ENCODE results near the gene SENP8. TPM values are rescaled to one million over a fixed set of nuclear protein-coding genes. Genes with fewer than 3 reads are reported as not detected.
A peak's percentile ranks its signal among the peaks of the same experiment; 100 is the strongest.

SENP8 gene
- total and polyA plus RNA-seq, 12 donors = 1.8 to 8.8 (median 6.6) TPM

- peak; percentile 86 to 98 (median 93) for ATAC-seq
- TF ChIP-seq CTCF (IDR thresholded peaks at IDR 0.05) = peak; percentile 73 to 90 (median 85)
- Histone ChIP-seq H3K4me1 (peaks cover 0 to 12% (median 8%) of the 10 kb centered on the region in 9 donors), H3K27ac (peak overlapping the region in 7 of 10 donors; percentile 2 to 57 (median 30)), H3K4me3 (peak overlapping the region; percentile 27 to 64 (median 56)), H3K9me3 (no peaks in the 10 kb centered on the region), H3K36me3 (no peaks in the 10 kb centered on the region), H3K27me3 (no peaks in the 10 kb centered on the region)
- WGBS, 2 donors = 0 to 2% methylated on average over 19 of the region's 19 CpGs
- intact Hi-C loops (cut with DNase I) = loop anchor here in 9 of 10 donors (2.0 to 10.0 kb wide), 14 partner anchors 37 to 711 kb away; partner anchors contain the start of genes MYO9A (in 1 of the 9) and SENP8 (in 1 of the 9)
- DNase-seq = peak; percentile 81 to 88
These were observed 37.7 kb downstream of the SENP8 start for GRCh38 chr15:72155635-72156616.

GRCh38 chr15:72156928-72157327, 38.7 kb downstream of the SENP8 start:
- no peak for ATAC-seq
- H3K27ac ChIP-seq = no peak overlapping the region
- no peak for TF ChIP-seq CTCF (IDR thresholded peaks at IDR 0.05)

GRCh38 chr15:72160696-72161245, 42.6 kb downstream of the SENP8 start:
- TF ChIP-seq CTCF (IDR thresholded peaks at IDR 0.05) = no peak
- Histone ChIP-seq H3K27ac (no peak overlapping the region), H3K9me3 (no peaks in the 10 kb centered on the region), H3K36me3 (no peaks in the 10 kb centered on the region), H3K4me1 (peaks cover 0 to 1% (median 0%) of the 10 kb centered on the region in 9 donors), H3K4me3 (no peak overlapping the region), H3K27me3 (no peaks in the 10 kb centered on the region)
- ATAC-seq (no peak), DNase-seq (no peak)
- 93 to 95% methylated on average over 5 of the region's 5 CpGs for WGBS, 2 donors
- intact Hi-C loops (cut with DNase I) = no loop called here

More at GRCh38 chr15:72156928-72157327, 38.7 kb downstream of the SENP8 start:
- no peak for DNase-seq
- Histone ChIP-seq H3K4me1 (peaks cover 0 to 12% (median 8%) of the 10 kb centered on the region in 9 donors), H3K36me3 (no peaks in the 10 kb centered on the region), H3K4me3 (no peak overlapping the region), H3K27me3 (no peaks in the 10 kb centered on the region), H3K9me3 (no peaks in the 10 kb centered on the region)
- intact Hi-C loops (cut with DNase I) = loop anchor here in 9 of 10 donors (2.0 to 10.0 kb wide), 13 partner anchors 122 to 712 kb away; no protein-coding TSS in a partner anchor
- WGBS, 2 donors = 89 to 97% methylated on average over 2 of the region's 2 CpGs

- Histone ChIP-seq H3K27me3 (peaks cover 0 to 5% (median 0%) of the 10 kb centered on the region in 7 donors), H3K4me1 (no peaks in the 10 kb centered on the region), H3K9me3 (no peaks in the 10 kb centered on the region), H3K36me3 (no peaks in the 10 kb centered on the region), H3K4me3 (no peak overlapping the region), H3K27ac (no peak overlapping the region)
- no peak for TF ChIP-seq CTCF (IDR thresholded peaks at IDR 0.05)
- intact Hi-C loops (cut with DNase I) = no loop called here
- peak in 2 of 8 donors; percentile 21 to 27 for ATAC-seq
- 83 to 86% methylated on average over 7 of the region's 7 CpGs for WGBS, 2 donors
- DNase-seq = no peak
These were observed 43.3 kb downstream of the SENP8 start for GRCh38 chr15:72161361-72162132.
